H7 (cell line): ENCODE data around the gene CASZ1. TPM values are rescaled to one million over a fixed set of nuclear protein-coding genes. Genes with fewer than 3 reads are reported as not detected.

Experiments
- DNase-seq: peaks from one replicate; pipeline ENCODE4 v3.0.0; 2012
- H3K27me3 ChIP-seq: 2 replicates; pipeline ENCODE4 v1.6.0; 2011; ENCODE audit warnings: mild to moderate bottlenecking, low read length; ENCODE audit not compliant: control insufficient read depth, insufficient read depth
- H3K36me3 ChIP-seq: replicated peaks from 2 replicates; pipeline ENCODE4 v1.5.1; 2011; ENCODE audit warnings: low read length; ENCODE audit not compliant: control insufficient read depth, insufficient read depth
- H3K4me3 ChIP-seq: 2 replicates; pipeline ENCODE4 v1.5.1; 2011; ENCODE audit warnings: low read depth, mild to moderate bottlenecking, control low read depth, low read length, moderate library complexity; ENCODE audit not compliant: insufficient read depth
- total RNA-seq: library from RNA; depleted of rRNA; stranded (reverse); fragments of >200 nt; shearing (Covaris generic); gene quantifications from 2 replicates; pipeline ENCODE4 v1.2.3, GENCODE V29; 2014

The CASZ1 gene
- total RNA-seq, 1 experiment from 2014 or later: 5.0 TPM

DNA sequence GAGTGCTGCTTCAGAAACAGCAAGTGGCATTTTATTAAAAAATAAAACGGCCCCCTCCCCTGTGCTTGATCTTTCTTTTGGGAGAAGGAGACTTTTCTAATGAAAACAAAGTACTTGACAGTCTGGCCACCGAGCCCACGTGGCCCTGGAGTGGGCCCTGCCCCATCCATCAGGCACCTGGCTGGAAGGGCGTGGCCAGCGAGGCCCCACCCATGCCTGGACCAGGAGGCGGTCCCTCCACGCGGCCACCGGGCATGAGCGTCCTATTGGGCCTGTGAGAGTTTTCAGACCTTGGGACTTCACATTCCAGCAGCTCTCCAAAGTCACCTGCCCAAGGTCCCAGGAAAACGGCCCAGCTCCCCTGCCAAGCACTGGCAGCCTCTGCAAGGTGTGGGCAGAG lies 144.7 kb downstream of the CASZ1 start:
- H3K27me3 ChIP-seq: peaks cover 13% of the 10 kb centered on the region; the same call in 1 of the 2 replicates
- H3K4me3 ChIP-seq: no peak overlapping the region; the same call in 1 of the 2 replicates
- DNase-seq: peak; percentile 96
- H3K36me3 ChIP-seq: no peaks in the 10 kb centered on the region

DNA sequence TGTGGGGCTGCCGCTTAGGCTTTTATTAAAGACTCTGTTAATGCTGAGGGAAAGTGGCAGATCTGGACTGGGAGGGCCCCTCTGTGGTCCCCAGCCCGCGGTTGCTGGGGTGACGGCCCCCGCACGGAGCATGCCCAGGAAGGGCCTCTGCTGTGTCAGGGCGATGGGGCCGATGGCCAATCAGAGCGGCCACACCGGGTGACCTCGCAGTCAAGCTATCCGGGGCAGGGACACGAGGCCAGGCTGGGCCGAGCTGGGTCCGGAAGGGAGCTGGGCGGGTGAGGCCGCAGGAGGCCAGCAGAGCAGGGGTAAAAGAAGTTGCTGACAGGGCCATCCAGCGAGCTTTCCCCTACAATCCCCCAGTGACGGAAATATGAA lies 145.1 kb downstream of the CASZ1 start:
- Histone ChIP-seq H3K4me3 (peak overlapping the region; percentile 3; the same call in 1 of the 2 replicates), H3K27me3 (peaks cover 13% of the 10 kb centered on the region; the same call in 1 of the 2 replicates), H3K36me3 (no peaks in the 10 kb centered on the region)
- peak; percentile 90 for DNase-seq

- peak overlapping the region; percentile 16; the same call in 1 of the 2 replicates for H3K4me3 ChIP-seq
- H3K27me3 ChIP-seq: peaks cover 13% of the 10 kb centered on the region; the same call in 1 of the 2 replicates
- DNase-seq: peak; percentile 85
- H3K36me3 ChIP-seq: no peaks in the 10 kb centered on the region
Measured at GRCh38 chr1:10650556-10651388, 145.7 kb downstream of the CASZ1 start.

DNA sequence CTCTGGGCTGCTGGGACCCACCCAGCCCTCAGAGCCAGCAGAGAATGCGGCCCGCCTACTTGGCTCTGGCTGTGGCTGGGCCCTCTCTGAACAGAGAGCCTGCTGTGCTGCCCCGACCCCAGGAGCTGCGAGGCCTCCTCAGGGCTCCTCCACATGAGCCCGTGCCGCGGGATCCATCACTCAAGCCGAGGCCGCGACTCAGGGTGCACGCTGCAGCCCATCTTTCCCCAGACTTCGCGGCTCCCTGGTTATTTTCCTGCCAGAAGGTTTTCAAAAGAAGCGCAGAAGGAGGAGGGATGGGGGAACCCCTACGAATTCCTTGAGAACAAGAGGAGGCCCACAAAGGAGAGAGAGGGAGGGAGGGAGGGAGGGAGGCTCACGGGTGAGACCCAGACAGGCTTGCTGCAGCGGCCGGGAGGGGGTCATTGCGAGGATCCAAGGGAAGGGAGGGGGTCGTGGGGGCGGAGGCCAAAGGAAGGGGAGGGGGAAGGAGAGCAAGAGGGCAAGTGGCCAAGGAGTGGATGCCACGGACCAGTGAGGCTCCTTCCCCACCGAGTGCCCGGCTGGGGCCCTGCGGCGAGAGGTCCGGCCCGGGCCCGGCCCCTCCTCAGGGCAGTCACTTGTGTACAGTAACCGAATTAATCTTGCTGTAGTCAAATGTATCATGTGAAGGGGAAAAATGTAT lies 146.8 kb downstream of the CASZ1 start:
- Histone ChIP-seq H3K4me3 (peak overlapping the region; percentile 10; the same call in 1 of the 2 replicates), H3K36me3 (no peaks in the 10 kb centered on the region), H3K27me3 (peaks cover 13% of the 10 kb centered on the region; the same call in 1 of the 2 replicates)
- DNase-seq: peak; percentile 95

DNA sequence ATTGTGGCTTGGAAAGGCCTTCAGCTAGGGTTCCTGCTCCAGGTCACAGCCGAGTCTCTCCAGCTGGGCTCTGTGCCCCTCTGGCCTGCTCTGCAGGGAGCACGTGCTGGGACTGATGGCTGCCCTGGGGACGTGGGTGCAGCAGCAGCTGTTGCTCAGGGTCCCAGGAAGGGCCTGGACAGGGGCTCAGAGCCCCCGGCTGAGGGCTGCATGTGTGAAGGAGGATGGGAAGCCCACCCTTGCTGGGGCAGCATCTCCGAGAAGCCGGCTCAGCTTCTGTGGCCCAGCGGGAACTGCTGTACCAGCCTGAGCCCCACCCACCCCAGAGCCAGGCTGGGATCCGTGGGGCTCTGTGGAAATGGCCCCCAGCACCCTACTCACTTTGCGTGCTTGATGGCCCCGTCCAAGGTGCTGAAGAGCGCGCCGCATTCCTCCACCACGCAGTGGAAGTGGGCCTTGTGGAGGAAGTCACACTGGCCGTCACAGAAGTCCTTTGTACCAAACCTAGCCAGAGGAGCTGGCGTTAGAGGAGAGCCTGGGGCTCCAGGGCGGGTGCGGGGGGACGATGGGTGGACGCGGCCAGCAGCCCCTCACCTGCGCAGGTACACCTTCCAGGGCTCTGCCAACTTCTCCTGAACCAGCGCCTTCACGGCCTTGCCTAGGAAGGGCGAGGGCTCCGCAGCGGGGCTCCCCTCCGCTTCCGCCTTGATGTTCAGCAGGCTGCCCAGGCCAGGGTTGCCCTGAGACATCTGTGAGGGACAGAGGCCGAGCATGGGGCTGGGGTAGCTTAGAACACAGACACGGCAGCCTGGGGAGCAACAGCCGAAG lies 147.5 kb downstream of the CASZ1 start:
- DNase-seq: peak; percentile 87
- Histone ChIP-seq H3K36me3 (no peaks in the 10 kb centered on the region), H3K27me3 (peaks cover 13% of the 10 kb centered on the region; the same call in 1 of the 2 replicates), H3K4me3 (peak overlapping the region; percentile 10; the same call in 1 of the 2 replicates)

DNA sequence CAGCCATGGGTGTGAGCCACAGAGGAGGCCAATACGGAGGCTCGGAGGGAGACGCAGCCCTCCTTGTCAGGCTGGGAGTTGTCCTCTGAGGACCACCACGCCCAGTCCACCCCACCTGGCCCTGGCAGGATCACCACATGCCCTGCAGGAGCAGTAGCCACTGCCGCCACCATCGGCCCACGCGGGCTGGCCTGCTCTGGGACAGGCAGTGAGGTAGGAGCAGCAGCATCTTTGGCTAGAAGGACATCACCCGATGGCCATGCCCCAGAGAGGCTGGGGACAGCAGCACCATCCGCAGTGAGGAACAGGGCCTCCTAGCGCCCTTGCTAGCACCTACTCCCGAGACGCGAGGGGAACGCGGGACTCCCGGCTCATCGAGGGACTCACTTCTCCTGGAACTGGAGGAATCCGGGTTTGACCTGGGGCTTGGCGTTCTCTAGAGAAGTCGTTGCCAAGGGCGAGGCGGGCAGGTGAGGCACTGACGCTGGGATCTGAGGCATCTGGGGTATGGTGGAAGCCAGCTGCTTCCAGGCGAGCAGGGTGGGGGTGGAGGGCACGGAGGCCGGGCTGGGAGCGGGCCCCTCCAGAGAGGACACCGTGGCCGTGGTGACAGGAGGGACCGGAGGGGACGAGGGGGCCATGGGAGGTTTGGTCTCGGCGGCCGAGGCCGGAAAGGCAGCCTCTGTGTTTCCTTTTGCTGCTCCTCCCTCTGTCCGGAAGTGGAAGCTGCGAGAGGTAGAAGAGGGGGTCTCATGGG lies 148.9 kb downstream of the CASZ1 start:
- Histone ChIP-seq H3K36me3 (no peaks in the 10 kb centered on the region), H3K4me3 (no peak overlapping the region), H3K27me3 (peaks cover 13% of the 10 kb centered on the region; the same call in 1 of the 2 replicates)
- no peak for DNase-seq

DNA sequence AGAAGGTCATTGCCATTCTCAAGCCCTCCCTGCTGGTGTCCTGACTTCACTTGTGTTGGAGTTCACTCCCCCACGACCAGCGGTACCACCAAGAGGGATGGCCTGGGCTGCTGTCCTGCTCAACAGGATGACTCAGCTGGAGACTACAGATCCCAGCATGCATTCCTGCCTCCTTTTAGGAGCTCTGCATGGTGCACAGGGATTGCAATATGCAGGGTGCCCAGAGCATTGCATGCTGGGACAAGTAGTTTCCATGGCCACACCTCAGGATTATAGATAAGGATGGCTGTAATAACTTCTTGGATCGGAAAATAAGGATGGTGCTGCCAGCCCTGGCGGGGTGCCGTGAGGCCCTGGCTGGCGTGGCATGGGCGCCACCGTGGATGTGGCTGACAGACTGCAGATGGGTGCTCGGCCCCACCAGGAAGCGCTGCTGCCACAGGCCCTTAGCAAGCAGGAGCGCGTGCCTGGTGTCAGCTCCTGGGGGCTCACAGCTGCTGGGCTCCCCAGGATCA lies 150.0 kb downstream of the CASZ1 start:
- peaks cover 11% of the 10 kb centered on the region; the same call in 1 of the 2 replicates for H3K27me3 ChIP-seq
- DNase-seq: no peak
- H3K36me3 ChIP-seq: no peaks in the 10 kb centered on the region
- no peak overlapping the region for H3K4me3 ChIP-seq

- Histone ChIP-seq H3K4me3 (no peak overlapping the region), H3K27me3 (peaks cover 11% of the 10 kb centered on the region; the same call in 1 of the 2 replicates), H3K36me3 (no peaks in the 10 kb centered on the region)
- DNase-seq: no peak
Measured at GRCh38 chr1:10644307-10645128, 151.9 kb downstream of the CASZ1 start.

GRCh38 chr1:10643607-10644306 lies 152.7 kb downstream of the CASZ1 start:
- Histone ChIP-seq H3K4me3 (no peak overlapping the region), H3K36me3 (no peaks in the 10 kb centered on the region), H3K27me3 (peaks cover 11% of the 10 kb centered on the region; the same call in 1 of the 2 replicates)
- DNase-seq: no peak

DNA sequence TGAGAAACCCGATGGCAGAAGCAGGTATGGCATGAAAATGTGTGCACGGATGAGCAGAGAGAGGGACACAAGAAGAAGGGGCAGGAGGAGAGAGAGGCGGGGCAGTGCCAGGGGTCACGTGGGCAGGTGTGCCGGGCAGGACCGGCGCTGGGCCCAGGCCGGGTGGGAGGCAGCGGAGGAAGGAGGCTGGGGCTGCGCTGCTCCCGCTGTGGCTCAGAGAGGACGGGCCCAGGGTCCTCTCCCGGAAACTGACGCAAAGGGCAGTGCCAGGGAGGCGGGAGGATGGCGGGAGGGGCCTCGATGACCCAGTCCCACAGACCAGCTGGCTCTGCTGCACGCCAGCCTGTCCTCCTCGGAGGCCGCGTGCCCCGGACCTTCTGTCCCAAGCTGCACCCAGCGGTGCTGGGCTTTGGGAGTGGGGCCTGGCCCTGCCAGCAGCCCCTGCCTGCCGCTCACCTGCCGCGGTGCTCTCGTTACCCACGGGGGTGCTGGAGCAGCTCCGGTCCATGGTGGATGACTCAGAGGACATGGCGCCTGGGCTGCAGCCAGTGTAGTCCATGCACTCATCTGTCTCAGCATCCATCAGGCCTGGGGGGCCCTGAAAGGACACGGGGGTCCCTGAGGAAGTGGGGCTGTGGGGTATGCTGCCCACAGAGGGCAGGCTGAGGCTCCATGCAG lies 153.9 kb downstream of the CASZ1 start:
- Histone ChIP-seq H3K27me3 (peaks cover 15% of the 10 kb centered on the region; the same call in 1 of the 2 replicates), H3K36me3 (no peaks in the 10 kb centered on the region), H3K4me3 (no peak overlapping the region)
- DNase-seq: peak; percentile 79

DNA sequence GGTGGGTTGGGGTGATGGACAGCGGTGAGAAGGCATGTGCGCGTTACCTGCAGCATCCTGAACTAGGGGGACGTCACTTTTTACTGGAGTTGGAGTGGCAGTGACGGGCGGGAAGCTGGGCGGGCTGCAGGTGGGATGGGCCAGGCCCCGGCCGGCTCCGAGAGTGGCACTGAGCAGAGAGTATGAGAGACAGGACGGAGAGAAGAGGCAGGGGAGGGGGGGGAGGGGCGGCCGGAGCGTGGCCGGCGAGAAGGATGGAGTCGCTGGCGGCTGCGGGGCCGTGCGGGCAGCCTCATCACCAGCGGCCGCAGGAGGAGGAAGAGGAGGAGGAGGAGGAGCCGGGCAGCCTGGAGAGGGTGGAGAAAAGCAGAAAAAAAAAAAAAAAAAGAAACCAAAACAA lies 154.5 kb downstream of the CASZ1 start:
- DNase-seq: peak; percentile 75
- H3K36me3 ChIP-seq: no peaks in the 10 kb centered on the region
- peaks cover 15% of the 10 kb centered on the region; the same call in 1 of the 2 replicates for H3K27me3 ChIP-seq
- H3K4me3 ChIP-seq: no peak overlapping the region
